GM21526 (cell line): Measurements from ENCODE around the gene PCSK2.

Experiments used
- ATAC-seq: cut with Tn5 transposase; IDR thresholded peaks from one replicate; pipeline ENCODE4 v1.9.1; 2021; ENCODE audit warnings: moderate library complexity; ENCODE audit not compliant: unreplicated experiment, low FRiP score

Gene PCSK2

DNA sequence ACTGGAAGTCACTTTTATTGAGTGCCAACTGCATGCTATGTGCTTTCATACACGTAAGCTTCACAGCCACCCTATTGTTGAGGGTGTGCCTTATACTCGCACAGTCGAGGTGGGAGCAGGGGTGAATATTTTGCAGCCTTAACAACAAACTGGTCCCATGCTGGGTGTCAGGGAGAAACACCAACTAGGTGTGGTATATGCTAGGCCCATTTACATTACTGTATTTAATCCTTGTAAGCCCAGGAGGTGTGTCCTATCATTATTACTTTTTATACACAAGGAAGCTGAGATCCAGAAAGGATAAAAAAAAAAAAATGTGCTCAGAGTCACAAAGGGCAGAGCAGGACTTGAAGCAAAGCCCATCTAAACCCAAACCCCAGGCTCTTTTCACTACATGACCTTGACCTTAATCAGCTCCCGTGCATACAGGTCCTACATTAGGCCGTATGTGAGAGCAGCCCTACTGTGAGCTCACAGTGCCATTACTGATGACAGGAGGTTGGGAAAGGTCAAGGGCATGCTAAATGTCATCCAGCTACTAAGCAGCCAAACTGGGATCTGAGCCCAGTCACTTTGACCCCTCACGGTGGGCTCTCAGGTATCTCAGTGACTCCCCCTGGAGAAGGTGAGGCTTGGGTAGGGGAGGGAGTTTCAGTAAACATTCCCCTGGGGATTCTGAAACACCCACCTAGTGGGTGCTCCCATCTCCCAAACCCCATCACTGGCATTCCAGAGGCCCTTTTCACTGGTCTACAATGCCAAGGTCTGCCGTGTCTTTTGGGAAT lies 242.6 kb downstream of the PCSK2 start:
- no peak for ATAC-seq

DNA sequence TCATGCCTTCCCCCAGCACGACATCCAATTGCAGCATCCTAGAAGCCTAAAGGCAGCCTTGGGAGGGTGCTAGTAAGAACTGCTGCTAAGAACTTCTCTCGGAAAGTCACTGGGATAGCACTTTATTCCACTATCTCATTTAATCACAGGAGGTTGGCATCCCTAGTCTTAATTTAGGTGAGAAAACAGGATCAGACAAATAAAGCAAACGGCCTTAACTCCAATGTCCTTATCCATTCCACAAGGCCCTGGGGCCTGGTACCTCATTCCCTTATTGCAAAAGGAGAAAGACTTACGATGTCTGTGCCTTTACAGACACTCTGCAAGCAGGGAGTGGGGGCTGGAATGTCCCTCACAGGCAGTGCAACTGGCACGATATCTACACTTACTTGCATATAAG lies 243.7 kb downstream of the PCSK2 start:
- ATAC-seq = no peak

GRCh38 chr20:17470973-17471372 lies 244.1 kb downstream of the PCSK2 start:
- ATAC-seq = no peak

DNA sequence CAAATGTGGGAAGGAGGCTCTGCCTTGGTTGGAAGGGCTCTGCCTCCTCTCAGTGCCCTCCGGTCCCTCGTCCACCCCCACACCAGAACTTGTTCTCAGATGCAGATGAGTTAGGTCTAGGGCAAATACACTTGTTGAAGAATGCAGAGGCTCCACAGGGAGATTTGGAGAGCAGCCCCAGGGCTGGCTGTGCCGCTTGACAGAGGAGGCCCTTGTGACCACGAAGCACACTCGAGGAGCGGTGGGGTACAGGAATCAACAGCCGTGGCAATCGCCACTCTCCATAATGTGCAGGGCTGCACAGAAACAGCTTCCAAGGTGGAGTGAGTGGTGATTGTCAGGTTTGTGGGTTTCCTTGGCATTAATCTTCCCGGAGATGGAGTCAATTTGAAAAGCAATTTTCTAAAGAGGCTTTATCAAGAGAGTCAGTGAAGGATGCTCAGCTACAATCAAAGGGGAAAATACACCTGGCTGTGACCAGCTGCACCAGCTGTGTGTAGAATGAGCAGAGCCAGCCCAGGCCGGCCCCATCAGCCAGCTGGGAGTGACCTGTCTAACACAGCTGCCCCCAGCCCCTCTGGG lies 244.9 kb downstream of the PCSK2 start:
- ATAC-seq = no peak

DNA sequence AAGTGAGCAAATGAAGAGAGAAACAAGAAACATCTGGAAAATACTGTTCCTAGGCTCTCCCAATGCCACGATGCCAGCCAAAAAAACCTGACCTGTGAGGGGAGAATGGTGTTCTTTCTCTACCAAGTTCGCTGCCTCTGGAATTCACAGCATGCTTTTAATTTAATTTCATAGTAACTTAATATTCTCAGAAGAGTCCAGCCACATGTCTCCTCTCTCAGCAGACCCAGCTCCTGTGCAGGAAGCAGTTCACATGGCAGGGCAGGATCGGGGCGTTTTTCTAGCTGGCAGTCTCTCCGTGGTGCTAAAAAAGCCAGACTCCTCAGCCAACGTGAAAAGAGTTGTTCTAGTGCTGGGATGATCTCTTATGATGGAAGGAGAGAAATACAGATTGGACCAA lies 246.8 kb downstream of the PCSK2 start:
- no peak for ATAC-seq

GRCh38 chr20:17479063-17479657 lies 252.3 kb downstream of the PCSK2 start:
- no peak for ATAC-seq

GRCh38 chr20:17480696-17481095 lies 253.9 kb downstream of the PCSK2 start:
- ATAC-seq = no peak

GRCh38 chr20:17481661-17482060 lies 254.8 kb downstream of the PCSK2 start:
- ATAC-seq = no peak

GRCh38 chr20:17482536-17482935 lies 255.7 kb downstream of the PCSK2 start:
- no peak for ATAC-seq

GRCh38 chr20:17485017-17485416 lies 258.2 kb downstream of the PCSK2 start:
- ATAC-seq = no peak

DNA sequence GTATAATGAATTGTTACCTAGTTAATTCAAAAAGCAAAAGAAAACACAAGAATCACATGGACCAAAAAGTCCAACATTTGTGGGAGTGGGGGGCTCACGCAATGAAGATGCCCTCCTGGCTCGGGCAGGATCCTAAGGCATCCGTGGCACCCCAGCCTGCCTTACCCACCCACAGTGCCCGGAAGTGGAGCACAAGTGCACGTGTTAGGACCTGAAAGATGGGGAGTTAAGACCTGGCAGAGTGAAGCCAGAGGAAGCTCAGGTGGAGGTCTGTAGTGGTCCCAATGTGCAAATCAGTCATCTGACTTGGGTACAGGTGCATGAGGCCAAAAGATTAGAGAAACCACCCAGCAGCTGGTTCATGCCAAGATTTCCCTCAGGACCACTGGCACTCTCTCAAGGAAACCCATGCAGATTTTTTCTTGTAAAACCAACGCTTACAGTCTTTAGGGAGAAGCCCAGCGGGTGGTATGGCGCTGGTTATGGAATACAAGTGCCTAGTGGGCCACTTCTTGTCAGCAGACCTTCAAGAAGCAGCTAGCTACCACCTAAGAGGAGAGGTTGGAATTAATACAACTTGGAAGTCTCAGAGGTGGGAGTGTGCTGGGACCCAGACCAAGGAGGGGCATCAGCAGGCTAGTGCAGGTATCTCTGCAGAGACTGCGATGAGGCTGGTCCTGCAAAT lies 262.2 kb downstream of the PCSK2 start:
- ATAC-seq = no peak

DNA sequence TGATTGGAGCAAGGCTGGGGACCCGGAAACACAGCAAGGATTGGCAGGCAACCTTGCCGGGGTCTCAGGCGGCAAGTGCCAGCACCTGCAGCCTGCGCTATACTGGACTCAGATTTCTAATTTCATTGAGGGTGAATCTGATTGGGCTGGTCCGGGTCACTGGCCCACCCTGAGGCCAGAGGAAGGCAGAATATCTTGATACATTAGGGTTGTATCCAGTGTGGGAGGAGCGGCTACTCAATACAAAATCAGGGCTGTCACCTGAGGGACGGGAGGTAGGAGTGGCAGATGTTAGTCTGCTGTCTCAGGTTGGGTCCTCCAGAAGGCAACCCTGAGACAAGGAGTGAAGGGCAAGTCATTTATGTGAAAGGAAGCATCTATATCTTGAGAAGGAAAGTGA lies 263.7 kb downstream of the PCSK2 start:
- no peak for ATAC-seq

DNA sequence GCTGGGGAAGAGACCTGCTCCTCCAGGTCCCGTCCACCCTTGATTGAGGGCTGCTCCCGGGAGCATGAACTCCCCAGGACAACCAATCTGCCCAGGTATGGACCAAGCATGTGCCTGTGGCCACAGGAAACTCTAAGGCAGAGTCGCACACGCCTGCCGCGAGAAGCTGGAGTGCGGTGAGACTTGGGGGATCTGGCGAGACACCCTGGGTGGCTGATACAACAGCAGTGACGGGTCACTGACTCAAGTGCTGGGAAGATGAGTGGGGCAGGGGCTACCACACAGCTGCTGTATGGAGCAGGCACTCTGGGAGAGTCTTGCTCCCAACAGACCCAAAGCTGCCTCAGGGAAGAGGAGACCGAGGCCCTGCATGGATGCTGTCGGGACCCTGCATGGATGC lies 264.2 kb downstream of the PCSK2 start:
- ATAC-seq = no peak

DNA sequence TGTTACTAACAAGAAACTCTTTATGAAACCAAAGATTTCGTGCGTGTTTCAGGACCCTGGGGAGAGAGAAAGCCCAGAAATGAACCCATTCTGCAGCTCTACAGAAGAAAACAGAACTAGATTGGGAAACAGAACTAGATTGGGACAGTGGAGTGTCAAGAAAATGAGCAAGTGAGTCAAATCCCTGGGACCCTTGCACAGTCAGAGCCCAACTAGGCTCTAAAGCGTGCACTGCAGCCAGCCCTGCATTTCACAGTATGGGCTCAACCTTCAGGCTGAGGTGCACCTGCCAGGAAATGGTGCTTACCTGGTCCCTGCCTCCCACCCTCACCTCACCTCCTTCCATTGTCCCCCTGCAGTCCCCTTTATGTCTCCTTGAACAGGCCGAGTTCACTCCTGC lies 264.6 kb downstream of the PCSK2 start:
- no peak for ATAC-seq

- no peak for ATAC-seq
Observed at GRCh38 chr20:17493173-17493572, 266.3 kb downstream of the PCSK2 start.

DNA sequence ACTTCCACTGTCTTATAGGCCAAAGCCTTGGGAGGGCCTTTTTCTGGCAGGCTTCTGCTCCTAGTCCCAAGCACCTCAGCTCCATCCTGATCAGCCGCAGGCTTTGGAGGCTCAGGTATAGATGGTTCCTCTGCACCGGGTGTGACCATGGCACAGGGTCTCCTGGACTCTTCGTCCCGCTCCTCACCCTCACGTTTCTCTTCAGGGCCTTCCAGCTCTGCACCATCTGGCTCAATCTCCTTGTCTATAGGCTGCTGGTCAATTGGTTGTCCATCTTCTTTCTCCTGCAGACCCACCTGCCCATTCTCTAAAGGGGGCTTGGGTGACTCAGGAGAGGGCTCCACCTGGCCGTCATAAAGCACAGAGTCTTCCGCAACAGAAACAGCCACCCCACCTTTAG lies 267.4 kb downstream of the PCSK2 start:
- no peak for ATAC-seq

- no peak for ATAC-seq
Observed at GRCh38 chr20:17495826-17496225, 269.0 kb downstream of the PCSK2 start.

- ATAC-seq = no peak
Observed at GRCh38 chr20:17497821-17498580, 271.2 kb downstream of the PCSK2 start.

DNA sequence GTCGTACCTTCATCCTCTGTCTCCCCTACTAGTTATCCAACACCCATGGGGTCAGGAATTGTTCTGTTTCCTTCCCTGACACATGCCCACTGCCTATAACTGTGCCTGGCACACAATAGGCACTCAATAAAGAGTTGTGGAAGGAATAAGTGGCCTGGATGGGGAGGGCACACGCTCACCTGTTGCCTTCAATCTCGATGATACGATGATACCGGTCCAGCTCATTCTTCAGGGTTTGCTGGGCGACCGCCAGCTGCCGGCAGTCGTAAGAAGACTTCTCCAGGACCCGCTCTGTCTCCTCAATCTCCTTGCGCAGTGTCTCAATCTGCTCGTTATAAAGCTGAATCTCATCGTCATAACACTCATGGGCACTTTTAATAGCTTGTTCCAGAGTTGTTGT lies 271.8 kb downstream of the PCSK2 start:
- no peak for ATAC-seq

GRCh38 chr20:17499041-17499440 lies 272.2 kb downstream of the PCSK2 start:
- no peak for ATAC-seq

DNA sequence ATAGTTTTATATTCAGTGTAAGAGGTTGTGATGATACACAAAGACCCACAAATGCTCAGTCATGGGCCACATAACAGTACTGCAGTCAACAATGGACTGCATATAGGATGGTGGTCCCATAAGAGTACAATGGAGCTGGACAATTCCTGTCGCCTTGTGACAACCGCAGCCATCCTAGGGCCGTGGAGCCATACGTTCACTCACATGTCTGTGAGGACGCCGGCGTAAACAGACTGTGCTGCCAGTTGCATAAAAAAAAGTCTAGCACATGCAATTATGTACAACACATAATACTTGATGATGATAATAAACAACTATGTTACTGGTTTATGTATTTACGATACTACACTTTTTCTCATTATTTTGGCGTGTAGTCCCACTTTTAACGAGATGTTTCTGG lies 273.4 kb downstream of the PCSK2 start:
- ATAC-seq = no peak
